ENCODE measurements around the gene CTDSPL2.

Gene CTDSPL2

GRCh38 chr15:44495562-44495961 is 68.1 kb downstream of the CTDSPL2 start:
- no peak for DNase-seq (ENCODE audit: extremely low spot score)
- ChIA-PET CTCF (no interaction called here), POLR2A (no interaction called here)
- TF ChIP-seq FOXK2 (IDR thresholded peaks at IDR 0.05) (no peak), LEF1 (IDR thresholded peaks at IDR 0.05; ENCODE audit: borderline replicate concordance) (no peak), PKNOX1 (IDR thresholded peaks at IDR 0.05) (no peak), NFRKB (IDR thresholded peaks at IDR 0.05) (no peak), L3MBTL2 (conservative IDR thresholded peaks at IDR 0.05) (no peak), CTBP1 (IDR thresholded peaks at IDR 0.05; ENCODE audit: borderline replicate concordance) (no peak)

- ChIA-PET POLR2A (interaction anchor here (1.4 kb wide), 1 partner anchor 37 kb away, joined by 4 read pairs; the partner anchor contains the start of gene EIF3J), CTCF (interaction anchor here (1.4 kb wide), 1 partner anchor 596 kb away, joined by 3 read pairs; no protein-coding TSS in a partner anchor)
- DNase-seq (ENCODE audit: extremely low spot score): no peak
- TF ChIP-seq PKNOX1 (IDR thresholded peaks at IDR 0.05) (no peak), HDGF (IDR thresholded peaks at IDR 0.05; ENCODE audit: borderline replicate concordance) (no peak), FOXA1 (IDR thresholded peaks at IDR 0.05) (no peak), ELF4 (IDR thresholded peaks at IDR 0.05) (no peak), FOXK2 (IDR thresholded peaks at IDR 0.05) (no peak), LEF1 (IDR thresholded peaks at IDR 0.05; ENCODE audit: borderline replicate concordance) (no peak)
Observed at GRCh38 chr15:44500555-44500954, 73.1 kb downstream of the CTDSPL2 start.

GRCh38 chr15:44501768-44502366 is 74.4 kb downstream of the CTDSPL2 start:
- ChIA-PET CTCF (interaction anchor here (0.8 to 1.4 kb wide), 5 partner anchors 15 to 598 kb away, joined by 3 read pairs; no protein-coding TSS in a partner anchor), POLR2A (interaction anchor here (1.0 to 1.4 kb wide), 3 partner anchors 35 to 75 kb away, joined by 4 to 5 read pairs (median 5); partner anchors contain the start of genes CTDSPL2 and EIF3J)
- DNase-seq (ENCODE audit: extremely low spot score): peak; percentile 14
- TF ChIP-seq FOXK2 (IDR thresholded peaks at IDR 0.05) (no peak), CTBP1 (IDR thresholded peaks at IDR 0.05; ENCODE audit: borderline replicate concordance) (no peak)

GRCh38 chr15:44516436-44516835 is 89.0 kb downstream of the CTDSPL2 start:
- DNase-seq (ENCODE audit: extremely low spot score): no peak
- POLR2A ChIA-PET: no interaction called here
- TF ChIP-seq ZNF384 (IDR thresholded peaks at IDR 0.05) (no peak), NFRKB (IDR thresholded peaks at IDR 0.05) (no peak), HDGF (IDR thresholded peaks at IDR 0.05; ENCODE audit: borderline replicate concordance) (no peak), ELF4 (IDR thresholded peaks at IDR 0.05) (no peak), ARNT (IDR thresholded peaks at IDR 0.05) (no peak), CTBP1 (IDR thresholded peaks at IDR 0.05; ENCODE audit: borderline replicate concordance) (no peak)
- CTCF ChIA-PET: interaction anchor here (0.6 kb wide), 1 partner anchor 15 kb away, joined by 3 read pairs; no protein-coding TSS in a partner anchor

GRCh38 chr15:44519537-44519936 is 92.1 kb downstream of the CTDSPL2 start:
- ChIA-PET POLR2A (no interaction called here), CTCF (no interaction called here)
- DNase-seq (ENCODE audit: extremely low spot score): no peak
- TF ChIP-seq FOXK2 (IDR thresholded peaks at IDR 0.05): no peak
- no peak for TF ChIP-seq ZNF384 (IDR thresholded peaks at IDR 0.05)
- no peak for TF ChIP-seq FOXM1 (IDR thresholded peaks at IDR 0.05; ENCODE audit: borderline replicate concordance)
- TF ChIP-seq PKNOX1 (IDR thresholded peaks at IDR 0.05): no peak

- ChIA-PET POLR2A (no interaction called here), CTCF (no interaction called here)
- TF ChIP-seq TARDBP (IDR thresholded peaks at IDR 0.05) (no peak), FOXM1 (IDR thresholded peaks at IDR 0.05; ENCODE audit: borderline replicate concordance) (no peak), L3MBTL2 (conservative IDR thresholded peaks at IDR 0.05) (no peak), NFRKB (IDR thresholded peaks at IDR 0.05) (no peak), SUZ12 (IDR thresholded peaks at IDR 0.05) (no peak), LEF1 (IDR thresholded peaks at IDR 0.05; ENCODE audit: borderline replicate concordance) (no peak), ZNF384 (IDR thresholded peaks at IDR 0.05) (no peak), ELF4 (IDR thresholded peaks at IDR 0.05) (no peak), CTBP1 (IDR thresholded peaks at IDR 0.05; ENCODE audit: borderline replicate concordance) (no peak), ARNT (IDR thresholded peaks at IDR 0.05) (no peak), HDGF (IDR thresholded peaks at IDR 0.05; ENCODE audit: borderline replicate concordance) (no peak), FOXK2 (IDR thresholded peaks at IDR 0.05) (no peak), FOXA1 (IDR thresholded peaks at IDR 0.05) (no peak)
- no peak for DNase-seq (ENCODE audit: extremely low spot score)
Observed at GRCh38 chr15:44525018-44525417, 97.6 kb downstream of the CTDSPL2 start.

GRCh38 chr15:44527241-44527640 is 99.8 kb downstream of the CTDSPL2 start:
- DNase-seq (ENCODE audit: extremely low spot score): no peak
- TF ChIP-seq SP1 (IDR thresholded peaks at IDR 0.05) (no peak), SUZ12 (IDR thresholded peaks at IDR 0.05) (no peak), NFRKB (IDR thresholded peaks at IDR 0.05) (no peak), ARNT (IDR thresholded peaks at IDR 0.05) (no peak), TARDBP (IDR thresholded peaks at IDR 0.05) (no peak), BHLHE40 (IDR thresholded peaks at IDR 0.05; ENCODE audit: borderline replicate concordance) (no peak), CTBP1 (IDR thresholded peaks at IDR 0.05; ENCODE audit: borderline replicate concordance) (no peak), FOXA1 (IDR thresholded peaks at IDR 0.05) (no peak), ZNF384 (IDR thresholded peaks at IDR 0.05) (no peak), L3MBTL2 (conservative IDR thresholded peaks at IDR 0.05) (no peak), FOXK2 (IDR thresholded peaks at IDR 0.05) (no peak), ELF4 (IDR thresholded peaks at IDR 0.05) (no peak), PKNOX1 (IDR thresholded peaks at IDR 0.05) (no peak), HDGF (IDR thresholded peaks at IDR 0.05; ENCODE audit: borderline replicate concordance) (no peak), FOXM1 (IDR thresholded peaks at IDR 0.05; ENCODE audit: borderline replicate concordance) (no peak), LEF1 (IDR thresholded peaks at IDR 0.05; ENCODE audit: borderline replicate concordance) (no peak)
- CTCF ChIA-PET: no interaction called here
- POLR2A ChIA-PET: interaction anchor here (2.4 kb wide), 1 partner anchor 10 kb away, joined by 10 read pairs; the partner anchor contains the start of gene EIF3J

Measured in HEK293T (cell line).